T follicular helper cell (primary cell): Measurements from ENCODE around the gene CDK5.
"Not testable (repeated sequence)": the region's sequence is repeated elsewhere in the genome, so short reads cannot be mapped to it uniquely, and the experiment has no call there.

Experiments used
- DNase-seq: peaks from one replicate; pipeline ENCODE4 v3.0.0-alpha.2; 2020; ENCODE audit warnings: low read depth

Gene CDK5

DNA sequence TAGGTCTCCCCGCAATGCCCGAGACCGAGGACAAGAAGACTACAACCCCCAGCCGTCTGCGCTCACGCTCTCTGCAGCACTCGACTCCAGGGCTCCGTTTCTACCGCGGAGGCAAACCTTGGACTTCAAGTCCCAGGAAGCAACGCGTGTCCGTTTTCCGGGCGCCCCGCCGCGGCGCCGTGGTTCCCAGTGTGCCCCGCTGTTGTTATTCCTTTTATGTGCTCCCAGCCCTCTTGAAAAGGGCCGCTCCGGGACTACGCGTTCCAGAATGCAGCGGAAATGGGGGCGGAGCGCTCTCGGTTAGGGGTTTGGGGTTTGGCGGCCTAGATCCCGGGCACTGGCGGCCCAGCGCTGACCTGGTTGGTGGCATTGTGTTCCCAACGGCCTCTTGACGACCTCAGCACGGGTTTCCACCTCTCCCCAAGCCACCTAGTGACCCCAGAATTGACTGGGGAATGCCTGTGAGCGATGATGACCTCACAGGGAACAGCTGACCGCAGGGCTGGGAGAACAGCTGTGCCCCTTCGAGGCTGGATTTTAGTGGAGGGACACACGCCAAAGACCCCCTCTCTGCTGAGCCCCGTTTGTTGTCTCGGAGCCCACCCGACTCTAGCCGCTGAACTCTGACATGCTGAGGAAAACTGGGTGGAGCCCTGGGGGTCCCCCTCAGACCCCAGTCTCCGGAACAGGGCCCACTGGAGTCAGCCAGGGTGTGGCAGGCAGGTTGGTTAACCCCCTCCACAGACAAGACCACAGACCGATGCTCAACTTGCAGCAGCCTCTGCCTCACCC, 488 bp upstream of the CDK5 start:
- DNase-seq = peak; percentile 97

DNA sequence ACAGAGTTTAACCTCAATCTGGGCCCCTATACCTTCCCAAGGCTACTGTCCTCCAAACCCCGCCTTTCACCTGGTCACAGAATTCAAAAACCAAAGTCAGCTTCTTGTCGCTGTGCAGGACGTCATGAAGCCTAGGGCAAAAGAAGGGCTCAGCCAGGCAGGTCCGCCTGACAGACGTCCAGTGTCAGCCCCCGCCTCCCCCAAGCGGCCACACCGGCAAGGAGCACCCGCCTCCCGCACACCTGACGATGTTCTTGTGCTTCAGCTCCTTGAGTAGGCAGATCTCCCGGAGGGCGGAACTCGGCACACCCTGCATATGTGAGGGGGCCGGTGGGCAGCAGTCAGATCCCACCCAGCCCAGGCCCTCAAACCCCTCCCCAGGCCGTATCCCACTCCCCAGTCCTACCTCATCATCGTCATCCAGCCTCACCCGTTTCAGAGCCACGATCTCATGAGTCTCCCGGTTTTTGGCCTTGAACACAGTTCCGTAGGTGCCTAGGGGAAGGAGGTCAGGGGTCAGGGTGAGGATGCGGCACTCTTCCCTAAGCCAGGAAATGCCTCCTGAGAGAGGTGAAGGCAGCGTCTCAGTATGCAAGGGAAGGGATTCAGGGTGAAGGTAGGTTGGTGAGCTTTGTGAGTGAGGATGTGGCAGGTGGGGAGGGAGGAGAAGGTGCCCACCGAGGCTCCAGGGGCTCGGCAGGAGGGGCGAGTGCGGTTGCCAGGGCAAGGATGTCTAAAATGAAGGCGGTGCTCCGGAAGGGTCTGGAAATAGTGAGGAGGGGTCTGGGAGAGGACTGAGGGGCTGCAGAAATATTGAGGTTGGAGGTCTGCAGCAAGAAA, 811 bp downstream of the CDK5 start:
- DNase-seq = no peak

DNA sequence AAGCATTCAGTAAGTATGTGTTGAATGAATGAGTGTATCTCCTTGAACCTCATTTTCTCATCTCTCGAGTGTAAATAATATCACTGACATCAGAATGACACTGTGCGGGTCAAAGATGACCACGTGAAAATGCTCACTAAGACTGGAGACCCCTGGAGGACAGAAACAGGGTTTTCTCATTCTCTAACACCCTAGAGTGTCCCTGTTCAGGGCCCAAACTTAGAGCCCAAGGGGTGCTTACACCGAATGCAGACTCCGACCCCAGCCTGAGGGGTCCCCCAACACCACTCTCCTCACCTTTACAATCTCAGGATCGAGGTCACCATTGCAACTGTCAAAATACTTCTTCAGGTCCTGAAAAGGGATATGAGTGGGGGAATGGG, 1.4 kb downstream of the CDK5 start:
- no peak for DNase-seq

DNA sequence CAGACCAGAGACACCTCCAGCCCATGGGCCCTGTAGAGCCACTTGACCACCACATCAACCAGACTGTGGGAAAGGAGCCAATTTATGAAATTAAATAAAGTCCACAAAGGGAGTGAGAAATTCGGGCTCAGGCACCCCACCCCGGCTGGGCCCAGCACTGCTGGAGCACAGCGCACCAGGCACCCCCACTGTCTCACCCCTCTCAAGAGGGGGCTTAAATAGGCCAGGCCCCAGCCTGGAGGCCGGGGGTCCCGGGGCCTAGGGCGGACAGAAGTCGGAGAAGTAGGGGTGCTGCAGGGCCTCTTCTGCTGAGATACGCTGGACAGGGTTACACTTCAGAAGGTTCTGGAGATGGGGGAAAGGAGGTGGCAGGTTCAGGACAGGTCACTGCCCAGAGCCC, 3.9 kb downstream of the CDK5 start:
- DNase-seq = no peak

DNA sequence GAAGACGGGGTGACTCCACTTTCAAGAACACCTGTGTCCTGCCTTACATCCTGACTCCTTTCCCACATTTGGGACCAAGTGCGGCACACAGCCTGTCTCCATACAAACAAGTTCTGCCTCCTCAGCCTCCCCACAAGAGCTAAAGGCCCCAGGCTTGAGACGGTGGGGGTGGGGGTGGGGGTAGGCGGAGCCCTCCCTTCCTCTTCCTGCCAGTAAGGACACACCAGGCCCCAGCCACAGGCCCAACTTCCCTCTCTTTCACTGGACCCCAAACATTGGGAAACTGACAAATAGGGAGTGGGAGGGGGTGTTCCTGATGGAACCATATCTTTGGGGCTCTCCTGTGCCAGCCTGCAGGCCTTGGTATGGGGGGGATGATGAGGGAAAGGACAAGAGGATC, 4.6 kb downstream of the CDK5 start:
- no peak for DNase-seq

DNA sequence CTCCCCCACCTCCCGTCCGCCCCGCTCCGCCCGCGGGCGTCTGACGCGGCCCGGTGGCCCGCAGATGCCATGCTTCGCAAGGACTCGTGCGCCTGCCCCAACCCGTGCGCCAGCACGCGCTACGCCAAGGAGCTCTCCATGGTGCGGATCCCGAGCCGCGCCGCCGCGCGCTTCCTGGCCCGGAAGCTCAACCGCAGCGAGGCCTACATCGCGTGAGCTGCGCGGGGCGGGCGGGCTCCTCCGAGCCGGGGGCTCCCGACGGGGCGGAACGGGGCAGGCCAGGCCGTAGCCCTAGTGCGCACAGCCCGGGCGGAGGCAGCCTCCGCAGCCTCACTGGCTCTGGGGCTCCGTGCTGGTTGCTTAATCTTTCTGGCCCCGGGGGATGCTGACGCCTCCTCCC, 6.6 kb downstream of the CDK5 start:
- peak; percentile 49 for DNase-seq

DNA sequence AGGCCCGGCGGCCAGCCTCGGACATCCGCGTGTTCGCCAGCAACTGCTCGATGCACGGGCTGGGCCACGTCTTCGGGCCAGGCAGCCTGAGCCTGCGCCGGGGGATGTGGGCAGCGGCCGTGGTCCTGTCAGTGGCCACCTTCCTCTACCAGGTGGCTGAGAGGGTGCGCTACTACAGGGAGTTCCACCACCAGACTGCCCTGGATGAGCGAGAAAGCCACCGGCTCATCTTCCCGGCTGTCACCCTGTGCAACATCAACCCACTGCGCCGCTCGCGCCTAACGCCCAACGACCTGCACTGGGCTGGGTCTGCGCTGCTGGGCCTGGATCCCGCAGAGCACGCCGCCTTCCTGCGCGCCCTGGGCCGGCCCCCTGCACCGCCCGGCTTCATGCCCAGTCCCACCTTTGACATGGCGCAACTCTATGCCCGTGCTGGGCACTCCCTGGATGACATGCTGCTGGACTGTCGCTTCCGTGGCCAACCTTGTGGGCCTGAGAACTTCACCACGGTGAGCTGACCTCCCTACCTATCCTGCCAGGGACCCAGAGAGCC, 8.7 kb downstream of the CDK5 start:
- DNase-seq = no peak

DNA sequence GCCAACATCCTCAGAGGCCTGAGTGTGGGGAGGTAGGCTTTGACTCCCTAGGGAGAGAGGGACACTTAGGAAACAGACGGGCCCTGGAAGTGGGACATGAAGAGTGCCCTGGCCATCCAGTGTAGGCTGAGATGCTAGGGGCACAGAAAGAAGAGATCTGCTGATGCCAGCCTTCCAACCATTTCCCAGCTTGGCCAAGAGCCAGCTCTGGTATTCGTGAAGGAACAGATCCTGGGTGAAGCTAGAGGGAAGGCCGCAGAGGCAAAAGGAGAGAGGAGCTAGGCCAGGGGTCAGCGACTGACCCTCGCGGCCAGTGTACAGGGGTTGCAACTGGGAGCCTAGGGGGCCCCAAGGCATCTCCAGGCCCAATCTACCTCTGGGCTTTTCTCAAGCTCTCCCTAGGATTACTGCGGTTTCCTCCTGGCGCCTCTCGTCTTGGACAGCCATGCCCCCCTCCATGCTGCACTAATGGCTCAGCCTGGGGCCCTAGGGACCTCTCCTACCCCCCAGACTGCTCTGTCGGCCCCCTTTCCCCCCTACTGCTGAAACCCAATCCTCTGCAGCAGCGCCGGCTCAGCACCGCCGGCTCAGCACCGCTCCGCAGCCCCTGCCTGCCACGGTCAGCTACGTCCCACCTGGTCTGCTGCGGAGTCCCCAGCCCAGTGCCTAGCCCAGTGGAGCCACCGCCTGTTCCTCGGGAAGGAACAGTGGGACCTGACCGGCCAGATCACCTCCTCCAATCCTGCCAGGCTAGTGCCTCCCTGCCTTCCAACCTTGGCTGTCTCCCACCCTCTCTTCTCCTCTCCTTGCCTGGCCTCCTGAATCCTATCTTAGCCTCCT, 9.5 kb downstream of the CDK5 start, which contains the start of gene ASIC3:
Gene ASIC3 (plus strand): TSS at position 556 of the 840 bp plus-strand sequence. CDS start 355 bp downstream, outside the sequence.
- no peak for DNase-seq

DNA sequence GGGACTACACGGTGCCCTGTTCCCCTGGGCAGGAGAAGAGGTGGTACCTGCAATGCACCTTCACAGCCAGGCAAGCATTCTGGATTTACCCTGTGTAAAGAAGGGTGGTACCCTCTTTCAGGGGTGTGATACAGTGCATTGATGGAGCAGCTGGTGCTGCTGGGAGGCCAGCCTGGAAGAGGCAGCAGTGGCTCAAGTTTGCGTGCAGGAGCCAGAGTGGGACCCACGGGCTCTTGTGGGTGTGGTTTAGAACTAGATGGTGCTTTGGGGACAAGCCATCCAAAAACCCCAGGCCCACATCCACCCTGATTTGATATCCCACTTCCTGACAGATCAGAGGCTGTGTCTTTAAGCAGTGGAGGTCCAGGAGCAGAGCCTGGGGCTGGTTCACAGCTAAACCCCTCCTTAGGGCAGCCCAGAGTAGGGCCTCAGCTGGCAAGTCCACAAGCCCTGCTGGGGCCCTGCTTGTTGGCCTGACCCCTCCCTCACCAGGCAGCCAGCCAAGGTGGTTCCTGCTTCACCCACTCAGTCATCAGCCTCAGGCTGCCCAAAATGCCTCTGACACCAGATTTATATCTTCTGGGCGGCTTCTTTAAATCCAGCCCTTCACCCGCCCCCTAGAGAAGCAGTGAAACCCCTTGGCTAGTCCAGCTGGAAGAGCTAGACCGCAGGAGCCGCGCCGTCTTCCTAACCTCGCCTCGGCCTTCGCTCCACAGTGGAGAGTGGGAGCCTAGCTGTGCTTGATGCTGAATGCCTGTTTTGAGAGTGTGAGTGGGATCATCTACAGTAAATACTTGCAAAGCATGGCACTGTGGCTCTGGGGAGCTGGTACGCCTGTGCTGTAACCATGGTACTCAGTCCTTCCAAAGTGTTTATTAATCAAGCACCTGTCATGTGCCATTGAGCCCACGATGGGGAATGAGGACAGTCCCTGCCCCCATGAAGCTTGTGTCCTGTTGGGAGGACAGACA, 10.8 kb downstream of the CDK5 start:
- DNase-seq = no peak

DNA sequence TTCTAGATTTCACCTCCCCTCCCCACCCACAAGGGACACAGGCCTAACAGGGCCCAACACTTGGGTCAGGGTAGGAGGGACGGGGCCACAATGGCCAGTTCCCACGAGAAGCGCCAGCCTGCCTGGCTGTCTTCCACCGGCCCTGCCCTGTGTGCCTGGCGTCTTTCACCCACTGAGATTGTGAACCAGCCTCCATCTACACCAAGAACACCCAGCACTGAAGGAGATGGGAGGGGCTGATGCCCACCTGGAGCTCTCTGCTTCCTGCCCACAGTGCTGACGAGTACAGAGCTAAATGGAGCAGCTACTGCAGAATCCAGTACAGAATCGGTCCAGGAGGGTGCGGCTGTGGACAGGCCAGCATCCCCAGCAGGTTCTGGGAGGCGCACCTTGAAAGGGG, 11.7 kb downstream of the CDK5 start:
- no peak for DNase-seq

DNA sequence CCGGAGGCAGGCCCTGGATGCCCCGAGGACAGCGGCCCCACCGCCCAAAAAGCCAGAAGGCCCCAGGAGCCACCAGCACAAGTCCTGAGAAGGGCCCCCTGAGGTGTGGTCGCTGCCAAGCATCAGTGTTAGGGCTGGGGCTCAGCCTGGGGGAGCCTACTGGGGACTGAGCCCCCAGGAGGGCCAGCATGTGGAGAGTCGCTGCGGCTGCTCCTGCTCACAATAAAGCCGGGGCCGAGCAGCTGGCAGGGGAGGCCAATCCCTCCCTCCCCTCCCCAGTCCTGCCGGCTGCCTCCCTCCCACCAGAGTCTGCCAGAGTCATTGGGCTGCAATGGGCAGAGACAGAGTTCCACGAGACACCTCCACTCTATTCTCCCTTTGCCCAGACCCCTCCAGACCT, 12.4 kb downstream of the CDK5 start:
- DNase-seq = no peak

DNA sequence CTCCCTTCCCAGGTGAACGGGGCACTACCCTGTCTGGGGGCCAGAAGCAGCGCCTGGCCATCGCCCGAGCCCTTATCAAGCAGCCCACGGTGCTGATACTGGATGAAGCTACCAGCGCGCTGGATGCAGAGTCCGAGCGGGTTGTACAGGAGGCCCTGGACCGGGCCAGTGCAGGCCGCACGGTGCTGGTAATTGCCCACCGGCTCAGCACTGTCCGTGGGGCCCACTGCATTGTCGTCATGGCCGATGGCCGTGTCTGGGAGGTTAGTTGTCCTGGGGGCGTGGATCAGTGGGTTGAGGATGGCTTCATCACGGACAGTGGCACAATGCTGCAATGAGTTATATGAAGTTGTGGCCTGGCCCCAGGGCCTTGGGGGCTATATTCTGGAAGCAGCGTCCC, 13.7 kb downstream of the CDK5 start:
- DNase-seq = no peak

DNA sequence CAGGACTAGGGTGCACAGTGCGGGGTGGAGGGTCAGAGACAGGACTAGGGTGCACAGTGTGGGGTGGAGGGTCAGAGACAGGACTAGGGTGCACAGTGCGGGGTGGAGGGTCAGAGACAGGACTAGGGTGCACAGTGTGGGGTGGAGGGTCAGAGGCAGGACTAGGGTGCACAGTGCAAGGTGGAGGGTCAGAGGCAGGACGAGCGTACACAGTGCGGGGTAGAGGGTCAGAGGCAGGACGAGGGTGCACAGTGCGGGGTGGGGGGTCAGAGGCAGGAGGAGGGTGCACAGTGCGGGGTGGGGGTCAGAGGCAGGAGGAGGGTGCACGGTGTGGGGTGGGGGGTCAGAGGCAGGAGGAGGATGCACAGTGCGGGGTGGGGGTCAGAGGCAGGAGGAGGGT, 14.2 kb downstream of the CDK5 start:
- not testable (repeated sequence) for DNase-seq

DNA sequence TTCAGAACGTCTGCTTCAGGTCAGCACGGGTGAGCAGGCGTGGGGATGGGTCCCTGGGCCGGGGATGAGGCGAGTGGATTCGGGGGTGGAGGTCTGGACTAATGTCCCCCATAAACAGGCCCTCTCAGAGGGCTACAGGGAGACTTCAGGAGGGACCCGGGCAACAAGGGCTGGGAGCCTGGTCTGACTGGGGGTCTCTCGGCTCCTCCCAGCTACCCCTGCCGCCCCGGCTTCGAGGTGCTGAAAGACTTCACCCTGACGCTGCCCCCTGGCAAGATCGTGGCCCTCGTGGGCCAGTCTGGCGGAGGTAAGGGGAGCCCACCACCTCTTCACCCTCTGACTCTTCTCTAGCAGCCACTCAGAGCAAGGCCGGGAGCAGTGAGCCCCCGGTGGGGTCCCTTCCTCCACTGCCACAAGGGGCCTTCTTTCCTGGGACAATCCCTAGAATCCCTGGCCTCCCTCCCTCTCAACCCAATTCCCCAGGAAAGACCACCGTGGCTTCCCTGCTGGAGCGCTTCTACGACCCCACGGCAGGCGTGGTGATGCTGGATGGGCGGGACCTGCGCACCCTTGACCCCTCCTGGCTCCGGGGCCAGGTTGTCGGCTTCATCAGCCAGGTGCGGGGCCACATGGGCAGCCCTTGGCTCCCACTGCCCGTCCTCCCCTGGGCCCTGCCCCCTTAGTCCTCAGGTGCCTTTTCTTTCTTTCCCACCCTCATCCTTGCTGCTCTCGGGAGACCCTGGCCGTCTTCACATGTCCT, 16.9 kb downstream of the CDK5 start:
- DNase-seq = no peak

DNA sequence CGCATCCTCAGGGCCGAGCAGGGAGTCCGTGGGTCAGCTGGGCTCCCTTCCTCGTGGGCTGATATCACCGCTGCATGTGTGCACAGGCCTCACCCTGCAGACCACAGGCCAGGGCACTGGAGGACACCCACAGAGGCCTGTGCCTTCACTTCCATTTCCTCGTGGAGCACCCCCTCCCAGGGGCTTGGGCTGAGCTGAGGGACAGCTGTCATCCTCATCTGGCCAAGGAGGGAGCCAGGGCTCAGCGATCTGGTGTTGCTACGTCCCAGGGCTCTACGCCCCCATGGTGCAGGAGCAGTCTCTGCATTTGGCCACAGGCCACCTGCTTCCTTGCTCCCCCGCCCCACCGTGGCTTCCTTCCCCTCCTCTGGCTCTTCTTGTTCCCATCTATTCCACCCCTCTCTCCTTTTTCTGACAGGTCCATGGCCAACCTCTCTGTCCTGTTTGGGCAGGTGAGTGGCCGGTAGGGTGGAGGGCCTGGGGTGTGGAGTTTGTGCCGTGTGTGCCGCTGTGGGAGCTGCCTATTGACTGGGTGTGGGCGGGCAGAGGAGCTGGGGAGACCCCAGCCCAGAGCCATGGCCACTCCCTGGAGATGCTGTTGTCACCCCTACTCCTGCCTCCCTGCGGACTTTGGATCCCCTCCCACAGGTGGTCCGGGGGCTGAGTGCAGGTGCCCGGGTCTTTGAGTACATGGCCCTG, 17.7 kb downstream of the CDK5 start:
- no peak for DNase-seq

DNA sequence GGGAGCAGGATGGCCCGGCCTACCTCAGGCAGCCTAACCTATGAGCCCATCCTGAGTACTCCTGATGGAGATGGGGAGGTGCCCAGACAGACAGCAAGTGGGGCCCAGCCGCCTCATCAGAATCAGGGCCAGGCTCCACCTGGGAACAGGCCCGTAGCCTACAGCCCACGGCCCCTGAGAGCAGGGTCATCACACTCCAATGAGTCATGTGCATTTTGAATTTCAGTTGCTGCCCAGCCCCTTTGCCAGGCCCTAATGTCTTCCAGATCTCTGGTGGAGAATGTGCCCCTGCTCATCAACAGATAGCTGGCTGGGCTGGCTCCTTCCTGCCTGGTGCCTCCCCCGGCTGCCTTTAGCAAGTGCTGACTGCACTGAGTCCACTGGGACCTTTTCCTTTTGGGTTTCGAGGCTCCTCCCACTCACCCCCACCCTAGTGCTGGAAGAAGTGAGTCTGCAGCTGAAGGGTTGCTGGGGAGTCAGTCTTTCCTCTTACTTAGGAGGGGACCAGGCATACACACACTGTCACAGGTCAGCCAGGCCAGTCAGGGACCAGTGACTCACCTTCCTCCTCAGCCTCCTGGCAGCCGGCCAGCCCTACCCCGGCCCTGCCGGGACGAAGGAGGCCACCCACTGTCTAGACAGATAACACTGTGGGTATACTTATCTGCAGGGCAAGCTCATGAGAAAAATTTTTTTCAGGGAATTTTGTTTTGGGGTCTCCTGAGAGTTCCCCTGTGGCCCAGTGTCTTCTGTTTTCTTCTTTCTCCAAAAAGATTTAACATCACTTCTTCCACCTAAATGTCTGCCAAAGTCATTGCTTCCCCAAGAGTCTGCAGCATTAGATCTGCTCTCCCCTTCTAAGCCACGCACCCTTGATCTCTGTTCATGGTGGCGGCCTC, 18.5 kb downstream of the CDK5 start:
- DNase-seq = no peak

DNA sequence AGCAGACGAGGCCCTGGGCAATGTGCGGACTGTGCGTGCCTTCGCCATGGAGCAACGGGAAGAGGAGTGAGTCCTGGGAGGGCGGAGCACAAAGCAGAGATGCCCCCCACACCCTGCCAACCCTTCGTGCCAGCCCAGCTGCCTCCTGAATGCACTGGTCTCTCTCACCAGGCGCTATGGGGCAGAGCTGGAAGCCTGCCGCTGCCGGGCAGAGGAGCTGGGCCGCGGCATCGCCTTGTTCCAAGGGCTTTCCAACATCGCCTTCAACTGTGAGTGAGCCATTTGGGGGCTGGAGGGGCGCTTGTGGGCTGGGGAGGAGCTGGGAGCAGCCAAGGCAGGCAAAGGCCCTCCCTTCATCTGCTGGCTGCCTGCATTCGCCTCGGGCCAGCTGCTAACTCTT, 21.8 kb downstream of the CDK5 start:
- DNase-seq = no peak

DNA sequence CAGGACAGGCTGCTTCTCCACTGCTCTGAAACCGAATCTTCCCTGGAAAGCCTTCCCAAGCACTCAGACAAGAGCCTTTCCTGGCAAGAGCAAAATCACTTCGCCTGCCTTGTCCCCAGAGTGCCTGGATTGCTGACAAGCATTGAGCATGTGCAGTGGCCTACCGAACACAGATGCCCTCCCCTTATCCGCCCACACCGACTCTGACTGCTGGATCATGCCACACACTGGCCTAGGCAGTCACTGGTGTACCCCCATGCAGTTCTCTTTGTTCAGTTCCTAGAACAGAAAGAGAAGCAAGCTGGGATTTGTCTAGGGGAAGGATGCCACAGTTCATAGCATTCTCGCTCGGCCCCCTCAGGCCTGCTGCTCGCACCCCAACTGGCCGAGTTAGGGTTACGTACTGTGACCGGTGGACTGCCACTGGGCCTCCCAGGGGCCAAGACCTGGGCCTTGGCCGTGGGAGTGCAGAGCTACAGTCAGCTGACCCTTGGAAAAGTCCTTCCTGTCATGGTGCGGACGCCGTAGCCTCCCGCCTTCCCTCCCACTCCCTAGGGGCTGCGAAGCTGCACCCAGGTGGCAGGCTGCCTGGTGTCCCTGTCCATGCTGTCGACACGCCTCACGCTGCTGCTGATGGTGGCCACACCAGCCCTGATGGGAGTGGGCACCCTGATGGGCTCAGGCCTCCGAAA, 22.5 kb downstream of the CDK5 start:
- DNase-seq = no peak
